RWPE2 (cell line): ENCODE results near the gene DSTN.

ENCODE experiments used
- ATAC-seq: fragments of 200-7000 bp; cut with Tn5 transposase; 3 replicates; pipeline ENCODE4 v1.9.1; 2021; ENCODE audit warnings: low read depth
- DNase-seq: peaks from one replicate; pipeline ENCODE4 v3.0.0-alpha.2; 2020; ENCODE audit warnings: low spot score
- H3K27ac ChIP-seq: fragments of 450-650 bp; 2 replicates; pipeline ENCODE4 v1.5.1; 2017; ENCODE audit warnings: mild to moderate bottlenecking; ENCODE audit not compliant: poor library complexity, severe bottlenecking
- H3K27me3 ChIP-seq: fragments of 250-450 bp; sonication (Bioruptor Pico); 2 replicates; pipeline ENCODE4 v1.5.1; 2021; ENCODE audit warnings: mild to moderate bottlenecking, moderate library complexity; ENCODE audit not compliant: insufficient read depth, poor library complexity, severe bottlenecking
- H3K36me3 ChIP-seq: fragments of 250-450 bp; sonication (Bioruptor Pico); 2 replicates; pipeline ENCODE4 v1.5.1; 2020; ENCODE audit warnings: low read depth, mild to moderate bottlenecking, moderate library complexity
- H3K4me1 ChIP-seq: fragments of 250-450 bp; sonication (Bioruptor Pico); 2 replicates; pipeline ENCODE4 v1.5.1; 2021; ENCODE audit warnings: mild to moderate bottlenecking, moderate library complexity; ENCODE audit not compliant: insufficient read depth, poor library complexity, severe bottlenecking
- H3K4me3 ChIP-seq: fragments of 250-450 bp; sonication (Bioruptor Pico); 2 replicates; pipeline ENCODE4 v1.5.1; 2021; ENCODE audit warnings: mild to moderate bottlenecking, moderate library complexity; ENCODE audit not compliant: severe bottlenecking
- H3K9me3 ChIP-seq: fragments of 250-450 bp; sonication (Bioruptor Pico); 2 replicates; pipeline ENCODE4 v1.5.1; 2021; ENCODE audit warnings: mild to moderate bottlenecking, moderate library complexity; ENCODE audit not compliant: severe bottlenecking
- CTCF ChIP-seq: fragments of 450-650 bp; IDR thresholded peaks from one replicate; pipeline ENCODE4 v1.5.1; 2017; ENCODE audit warnings: mild to moderate bottlenecking, moderate library complexity; ENCODE audit not compliant: poor library complexity, severe bottlenecking

Gene DSTN

DNA sequence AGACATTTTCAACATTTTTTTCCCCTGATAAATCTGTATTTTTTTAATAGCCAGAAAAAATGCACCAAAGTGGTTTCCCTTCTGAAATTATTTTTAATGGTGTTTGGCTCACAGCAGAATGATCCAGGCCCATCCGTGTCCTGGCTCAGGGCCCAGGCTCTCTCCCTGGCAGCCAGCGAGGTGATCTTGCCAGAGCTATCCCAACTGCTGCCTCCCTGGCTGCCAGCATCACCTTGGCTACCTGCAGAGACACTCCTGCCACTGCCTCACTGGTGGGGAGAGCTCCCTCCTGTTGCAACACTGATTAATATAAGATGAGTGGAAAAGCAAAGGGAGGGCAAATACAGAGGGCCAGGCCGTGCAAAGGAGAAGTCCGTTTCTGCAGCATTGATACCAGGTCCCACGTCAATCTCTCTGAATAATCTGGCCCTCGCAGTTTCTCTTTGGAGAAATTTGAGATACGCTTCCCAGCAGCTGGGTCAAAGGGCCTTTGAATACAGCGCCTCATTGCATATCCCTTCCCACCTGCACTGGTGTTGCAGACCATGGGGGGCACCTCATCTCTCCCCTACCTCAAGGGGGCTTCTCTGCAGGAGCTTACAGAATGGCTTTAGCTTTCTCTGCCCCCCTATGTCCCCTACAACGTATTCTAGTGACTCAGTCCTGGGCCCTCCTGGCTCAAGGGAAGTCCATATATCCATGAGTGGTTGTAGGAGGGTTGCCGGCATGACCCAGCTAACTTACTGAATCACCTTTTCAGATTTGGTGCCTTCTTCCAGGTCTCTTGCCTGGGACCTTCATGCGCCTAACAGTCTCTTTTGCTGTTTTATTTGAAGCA lies 12.8 kb upstream of the DSTN start:
- Histone ChIP-seq H3K4me3 (no peak overlapping the region), H3K36me3 (no peaks in the 10 kb centered on the region), H3K9me3 (no peaks in the 10 kb centered on the region), H3K4me1 (peaks cover 30% of the 10 kb centered on the region), H3K27ac (peak overlapping the region; percentile 99), H3K27me3 (no peaks in the 10 kb centered on the region)
- TF ChIP-seq CTCF: no peak
- DNase-seq: peak; percentile 73
- peak; percentile 54 for ATAC-seq

DNA sequence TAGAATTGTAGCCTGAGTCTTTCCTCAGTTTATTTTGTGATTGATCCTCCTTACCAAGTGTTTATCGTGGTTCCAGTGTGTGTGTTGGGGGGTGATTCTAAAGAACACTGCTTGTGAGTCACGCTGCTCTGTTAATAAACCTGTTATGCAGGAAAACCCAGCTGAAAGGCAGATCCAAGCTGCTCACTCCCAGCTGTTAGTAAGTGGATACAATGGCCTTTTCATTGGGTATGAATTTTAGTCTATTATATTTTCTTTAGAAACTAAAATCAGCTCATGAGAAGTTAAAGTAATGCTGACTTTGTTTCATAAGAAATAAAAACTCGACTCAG lies 12.2 kb upstream of the DSTN start:
- Histone ChIP-seq H3K9me3 (no peaks in the 10 kb centered on the region), H3K36me3 (no peaks in the 10 kb centered on the region), H3K27ac (peak overlapping the region; percentile 99), H3K4me3 (no peak overlapping the region), H3K27me3 (no peaks in the 10 kb centered on the region), H3K4me1 (peaks cover 32% of the 10 kb centered on the region)
- ATAC-seq (peak; percentile 71), DNase-seq (no peak)
- no peak for TF ChIP-seq CTCF

DNA sequence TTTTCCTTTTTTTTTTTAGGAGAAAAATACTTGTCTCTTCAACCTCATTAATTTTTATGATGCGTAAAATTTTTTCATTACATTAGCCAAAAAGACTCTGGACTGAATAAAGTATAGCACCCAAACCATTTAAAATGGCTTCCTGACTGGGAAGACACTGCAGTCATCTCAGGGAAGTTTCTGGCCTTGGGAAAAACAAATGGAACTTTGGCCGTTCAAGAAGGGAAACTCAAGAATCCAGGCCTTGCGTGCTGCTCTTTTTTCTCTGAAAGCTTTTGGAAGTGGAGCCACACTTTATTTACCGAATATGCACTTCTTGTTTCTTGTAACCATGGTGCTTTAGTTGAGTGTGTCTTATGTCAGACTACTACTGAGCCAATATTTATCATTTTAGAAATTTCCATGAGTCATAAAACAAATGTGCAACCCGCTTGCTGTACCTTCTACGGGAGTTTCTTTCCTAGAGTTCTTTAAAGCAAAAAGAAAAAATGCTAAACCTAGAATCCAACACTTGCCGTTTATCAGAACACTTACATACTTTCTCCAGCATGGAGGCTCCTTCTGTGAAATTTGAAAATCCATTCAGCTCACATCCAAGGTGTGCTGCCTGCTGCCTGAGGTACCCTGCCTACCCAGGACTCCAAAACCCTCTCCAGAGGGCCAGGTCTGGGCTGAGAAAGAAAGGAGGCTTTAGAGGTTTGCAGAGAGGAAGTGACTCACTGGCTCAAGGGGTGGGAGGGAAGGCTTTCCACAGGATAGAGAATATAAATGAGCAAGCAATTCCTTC lies 11.5 kb upstream of the DSTN start:
- peak; percentile 82 for DNase-seq
- peak; percentile 86 for ATAC-seq
- Histone ChIP-seq H3K4me1 (peaks cover 37% of the 10 kb centered on the region), H3K27me3 (no peaks in the 10 kb centered on the region), H3K9me3 (no peaks in the 10 kb centered on the region), H3K4me3 (peak overlapping the region; percentile 20), H3K36me3 (no peaks in the 10 kb centered on the region), H3K27ac (peak overlapping the region; percentile 99)
- TF ChIP-seq CTCF: no peak

DNA sequence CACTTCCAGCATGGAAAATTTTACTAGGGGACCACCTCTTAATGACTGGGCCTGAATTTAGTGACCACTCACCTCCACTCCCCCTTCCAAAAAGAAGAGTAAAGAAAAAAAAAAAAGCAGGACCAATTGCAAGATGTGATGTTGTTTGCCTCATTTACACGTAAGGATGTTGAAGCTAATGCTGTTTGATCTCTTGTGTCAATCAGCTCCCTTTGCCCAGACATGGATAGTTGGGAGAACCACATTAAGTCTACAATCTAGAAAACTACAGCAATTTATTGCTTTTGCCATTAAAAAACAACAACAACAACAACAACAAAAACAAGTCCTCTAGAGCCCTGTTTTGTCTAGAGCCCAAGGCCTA lies 11.0 kb upstream of the DSTN start:
- Histone ChIP-seq H3K9me3 (no peaks in the 10 kb centered on the region), H3K4me1 (peaks cover 37% of the 10 kb centered on the region), H3K27ac (peak overlapping the region; percentile 99), H3K4me3 (no peak overlapping the region), H3K36me3 (no peaks in the 10 kb centered on the region), H3K27me3 (no peaks in the 10 kb centered on the region)
- no peak for TF ChIP-seq CTCF
- DNase-seq (no peak), ATAC-seq (no peak)
